Urinary bladder (tissue), 4 donors: ENCODE results near the gene SERPINA12. TPM values are rescaled to one million over a fixed set of nuclear protein-coding genes. Genes with fewer than 3 reads are reported as not detected.

Experiments
- DNase-seq: peaks from one replicate; pipeline ENCODE4 v3.0.0-alpha.2; 2015; ENCODE audit errors: extremely low spot score
- H3K27ac ChIP-seq: one replicate; pipeline ENCODE4 v1.5.1; 2013; ENCODE audit warnings: low read depth, mild to moderate bottlenecking, moderate library complexity
- H3K36me3 ChIP-seq: one replicate; pipeline ENCODE4 v1.6.1; 2013; ENCODE audit warnings: mild to moderate bottlenecking, moderate library complexity; ENCODE audit not compliant: insufficient read depth
- H3K4me1 ChIP-seq: one replicate; pipeline ENCODE4 v1.6.1; 2013; ENCODE audit warnings: mild to moderate bottlenecking, moderate library complexity; ENCODE audit not compliant: insufficient read depth
- H3K4me3 ChIP-seq: one replicate; pipeline ENCODE4 v1.5.1; 2013; ENCODE audit warnings: low read depth, low read length
- WGBS: extraction: QIAGEN DNeasy Blood & Tissue Kit; methylation state at CpG from one replicate; pipeline ENCODE4 v1.1.7; 2013; 5-methylcytosine and 5-hydroxymethylcytosine counted together
- polyA plus RNA-seq: library from polyadenylated mRNA; stranded (reverse); fragments of 200-250 nt; gene quantifications from one replicate; pipeline ENCODE4 v1.2.3, GENCODE V29; 2013
- total RNA-seq: library from RNA; depleted of rRNA; stranded (reverse); fragments of >200 nt; gene quantifications from one replicate; pipeline ENCODE4 v1.2.3, GENCODE V29; 2014
- donor health status: healthy with polysubstance abuse.
- donor health status: healthy.

The SERPINA12 gene
- total and polyA plus RNA-seq, 2 donors: not detected

DNA sequence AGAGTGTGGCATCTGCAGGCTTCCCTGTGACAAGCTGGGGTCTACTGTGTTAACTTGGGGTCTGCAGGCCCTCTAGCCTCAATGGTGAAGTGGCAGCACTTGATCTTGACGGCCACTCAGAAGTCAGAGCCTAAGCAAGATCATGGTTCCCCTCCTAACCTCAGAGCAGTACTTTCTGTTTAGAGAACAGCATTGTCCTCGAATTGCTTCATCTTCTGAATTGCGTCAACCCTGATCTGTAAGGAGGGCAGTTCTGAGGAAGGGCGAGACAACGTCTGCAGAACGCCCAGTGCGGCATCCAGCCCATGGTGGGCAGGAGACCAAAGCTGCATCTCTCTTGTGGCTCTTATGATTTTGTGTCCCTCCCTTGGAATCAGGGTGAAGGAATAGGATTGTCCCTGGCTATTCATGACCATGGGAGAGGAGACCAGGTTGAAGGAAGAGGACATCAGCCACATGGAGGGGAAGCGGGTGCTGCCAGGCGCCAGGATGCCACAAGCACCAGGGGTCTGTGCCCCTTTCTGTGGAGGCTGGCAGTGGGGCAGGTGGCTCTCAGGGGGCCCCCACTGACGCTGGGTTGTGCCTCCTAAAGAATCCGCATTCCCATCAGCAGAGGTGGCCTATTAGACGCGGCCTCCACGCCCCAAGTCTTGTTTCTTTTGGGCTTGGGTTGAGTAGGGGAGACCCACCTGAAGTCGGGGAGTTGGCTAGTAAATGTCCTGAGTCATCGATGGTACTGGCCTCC is 35.4 kb downstream of the SERPINA12 start:
- 88% methylated on average over 16 of the region's 16 CpGs for WGBS
- DNase-seq: no peak
- no peaks in the 10 kb centered on the region for H3K4me1 ChIP-seq
- no peak overlapping the region for H3K4me3 ChIP-seq
- no peak overlapping the region for H3K27ac ChIP-seq
- H3K36me3 ChIP-seq: no peaks in the 10 kb centered on the region

DNA sequence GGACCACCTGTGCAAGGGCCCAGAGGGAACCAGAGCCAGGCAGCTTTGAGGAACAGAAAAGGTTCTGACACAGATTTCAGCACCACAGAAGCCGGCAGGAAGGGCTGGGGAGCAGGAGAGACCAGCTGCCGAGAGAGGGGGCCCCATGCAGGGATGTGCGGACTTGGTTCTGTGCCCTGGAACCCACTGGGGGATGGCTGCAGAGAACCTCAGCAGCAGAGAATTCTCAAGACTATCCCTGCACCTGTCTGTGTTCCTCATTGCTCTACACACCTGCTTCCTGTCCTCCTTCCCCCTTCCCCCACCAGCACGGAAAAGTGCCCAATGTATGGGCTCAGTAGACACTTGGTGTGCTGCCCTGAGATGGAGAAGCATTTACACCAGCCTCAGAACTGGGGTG is 36.4 kb downstream of the SERPINA12 start:
- 60% methylated on average over 4 of the region's 4 CpGs for WGBS
- no peak for DNase-seq

DNA sequence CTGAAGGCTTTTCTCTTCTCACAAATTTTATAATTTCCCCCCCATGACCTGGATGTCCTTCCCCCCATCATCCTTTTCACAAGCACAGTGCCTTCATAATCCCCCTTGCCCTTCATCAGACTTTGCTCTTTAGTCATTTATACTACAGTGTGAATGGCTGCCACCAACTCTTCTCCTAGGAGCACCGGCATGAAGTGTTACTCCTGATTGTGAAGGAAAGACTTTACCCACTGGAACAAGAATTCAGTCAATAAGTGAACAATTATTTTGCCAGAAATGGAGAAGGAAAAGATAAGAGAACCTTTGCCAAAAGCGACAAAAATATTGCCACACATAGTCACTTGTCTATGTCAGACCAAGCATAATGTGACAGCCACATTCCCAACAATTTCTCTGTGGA is 38.2 kb downstream of the SERPINA12 start:
- H3K27ac ChIP-seq: no peak overlapping the region
- no peak overlapping the region for H3K4me3 ChIP-seq
- no peaks in the 10 kb centered on the region for H3K36me3 ChIP-seq
- no peaks in the 10 kb centered on the region for H3K4me1 ChIP-seq
- WGBS: 97% methylated on average over 2 of the region's 2 CpGs
- no peak for DNase-seq

More for the DNA sequence above, 36.4 kb downstream of the SERPINA12 start:
- Histone ChIP-seq H3K4me3 (no peak overlapping the region), H3K36me3 (no peaks in the 10 kb centered on the region), H3K4me1 (no peaks in the 10 kb centered on the region), H3K27ac (no peak overlapping the region)

DNA sequence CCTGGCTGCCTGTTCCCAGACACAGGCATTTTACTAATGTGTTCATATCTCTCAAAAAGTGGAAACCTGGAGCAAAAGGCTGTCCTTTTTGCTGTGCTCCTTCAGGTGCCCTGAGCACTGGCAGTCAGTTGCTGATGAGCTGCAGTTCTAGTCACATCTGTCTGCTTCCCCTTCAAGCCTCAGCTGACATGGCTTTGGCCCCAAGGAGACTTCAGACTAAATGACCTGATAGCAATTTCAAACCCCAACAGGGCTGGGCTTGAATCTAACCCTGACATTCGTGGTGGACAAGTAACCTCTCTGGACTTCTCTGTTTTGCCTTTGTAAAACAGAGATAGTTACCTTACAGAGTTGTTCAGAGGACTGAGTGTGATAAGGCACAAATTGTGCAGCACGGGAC is 39.0 kb downstream of the SERPINA12 start:
- Histone ChIP-seq H3K4me1 (no peaks in the 10 kb centered on the region), H3K27ac (no peak overlapping the region), H3K4me3 (no peak overlapping the region), H3K36me3 (no peaks in the 10 kb centered on the region)
- no peak for DNase-seq
- 66% methylated on average over 2 of the region's 2 CpGs for WGBS

DNA sequence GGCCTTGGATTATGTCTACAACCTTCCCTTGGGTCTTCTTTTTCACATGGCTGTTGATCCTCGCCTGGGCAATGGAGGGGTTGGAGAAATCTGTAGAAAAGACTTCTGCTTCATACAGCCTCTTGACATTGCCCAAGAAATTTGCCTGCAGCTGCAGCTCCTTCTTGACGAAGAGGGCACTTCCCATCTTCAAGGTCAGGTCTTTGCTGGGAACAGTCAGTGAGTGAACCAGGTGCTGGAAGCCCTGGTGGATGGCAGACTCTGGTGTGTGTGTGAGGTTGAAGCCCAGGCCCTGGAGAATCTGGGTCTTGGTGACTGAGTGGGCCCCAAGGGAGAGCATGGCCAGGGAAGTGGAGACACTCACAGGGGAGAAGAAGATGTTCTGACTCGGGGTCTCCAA is 40.0 kb downstream of the SERPINA12 start:
- DNase-seq: no peak
- WGBS: 61% methylated on average over 3 of the region's 3 CpGs
- H3K27ac ChIP-seq: no peak overlapping the region
- no peaks in the 10 kb centered on the region for H3K4me1 ChIP-seq
- no peaks in the 10 kb centered on the region for H3K36me3 ChIP-seq
- H3K4me3 ChIP-seq: no peak overlapping the region

DNA sequence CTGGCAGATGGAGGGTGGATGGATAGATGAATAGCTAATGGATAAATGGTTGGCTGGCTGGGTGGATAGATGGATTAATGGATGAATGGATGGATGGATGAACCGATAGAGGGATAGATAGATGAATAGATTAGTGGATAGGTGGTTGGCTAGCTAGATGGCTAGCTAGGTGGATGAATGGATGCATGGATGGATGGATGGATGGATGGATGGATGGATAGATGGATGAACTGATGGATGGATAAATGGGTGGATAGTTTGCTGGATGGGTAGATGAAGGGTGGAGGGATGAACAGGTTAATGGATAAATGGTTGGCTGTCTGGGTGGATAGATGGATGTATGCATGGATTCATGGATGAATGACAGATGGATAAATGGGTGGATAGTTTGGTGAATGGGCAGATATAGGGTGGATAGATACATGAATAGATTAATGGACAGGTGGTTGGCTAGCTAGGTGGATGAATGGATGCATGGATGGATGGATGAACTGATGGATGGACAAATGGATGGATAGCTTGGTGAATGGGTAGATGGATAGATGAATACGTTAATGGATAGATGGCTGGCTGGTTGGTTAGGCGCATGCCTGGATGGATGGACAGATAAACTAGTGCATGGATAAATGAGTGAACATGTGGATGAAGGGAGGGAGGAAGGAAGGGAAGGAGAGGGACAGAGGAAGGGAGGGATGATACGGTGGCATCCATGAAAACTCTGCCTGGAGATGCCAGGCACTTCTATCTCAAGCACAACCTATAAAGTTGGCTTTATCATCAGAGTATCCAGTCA is 41.3 kb downstream of the SERPINA12 start:
- no peak for DNase-seq
- Histone ChIP-seq H3K4me3 (no peak overlapping the region), H3K4me1 (no peaks in the 10 kb centered on the region), H3K27ac (no peak overlapping the region), H3K36me3 (no peaks in the 10 kb centered on the region)
- 86% methylated on average over 4 of the region's 4 CpGs for WGBS

DNA sequence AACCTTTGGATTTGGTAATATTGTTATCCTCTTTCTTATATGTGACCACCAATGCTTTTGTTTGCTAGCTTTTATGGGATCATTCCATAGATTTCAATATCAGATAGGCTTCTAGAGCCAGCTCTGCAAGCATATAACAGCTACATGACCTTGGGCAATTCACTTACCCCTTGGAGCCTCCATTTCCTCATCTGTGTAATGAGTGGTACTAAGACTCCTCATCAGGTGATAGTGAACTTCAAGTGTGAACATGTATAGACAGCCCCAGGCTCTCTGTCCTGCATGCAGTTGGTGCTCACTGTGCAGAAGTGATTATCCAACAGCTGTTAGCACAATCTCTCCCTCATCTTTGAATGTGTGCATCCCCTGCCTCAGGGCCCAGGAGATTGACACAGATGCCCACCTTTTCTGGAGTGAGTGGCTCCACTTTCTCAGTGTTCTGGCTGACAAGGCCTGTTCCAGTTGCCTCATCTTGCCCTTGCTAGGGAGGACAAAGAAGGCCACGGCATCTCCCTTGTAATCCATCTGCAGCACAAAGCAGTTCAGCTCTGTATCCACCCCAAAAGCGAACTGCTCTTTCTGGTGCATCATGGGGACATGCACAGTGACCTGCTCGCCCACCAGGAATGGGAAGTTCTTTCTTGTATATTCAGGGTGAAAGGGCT is 42.4 kb downstream of the SERPINA12 start:
- Histone ChIP-seq H3K36me3 (no peaks in the 10 kb centered on the region), H3K27ac (no peak overlapping the region), H3K4me3 (no peak overlapping the region), H3K4me1 (no peaks in the 10 kb centered on the region)
- WGBS: 65% methylated on average over 3 of the region's 3 CpGs
- no peak for DNase-seq

DNA sequence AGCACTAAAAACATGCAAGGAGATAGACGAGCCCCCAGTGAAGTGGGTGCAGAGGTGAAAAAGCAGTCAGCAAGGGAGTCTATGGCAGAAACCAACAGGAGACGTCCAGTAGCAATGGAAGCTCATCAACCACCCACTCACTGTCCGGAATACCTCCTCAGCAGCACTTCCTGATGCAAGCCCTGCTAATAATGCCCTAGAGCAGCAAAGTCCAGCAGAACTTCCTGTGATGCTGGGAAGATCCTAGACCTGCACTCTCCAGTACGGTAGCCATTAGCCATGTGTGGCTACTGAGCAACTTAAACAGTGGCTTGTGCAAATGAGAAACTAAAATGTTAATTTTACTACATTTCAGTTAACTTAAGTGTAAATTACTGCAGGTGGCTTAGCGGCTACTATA is 44.2 kb downstream of the SERPINA12 start:
- WGBS: 84% methylated on average over 5 of the region's 5 CpGs
- no peaks in the 10 kb centered on the region for H3K36me3 ChIP-seq

DNA sequence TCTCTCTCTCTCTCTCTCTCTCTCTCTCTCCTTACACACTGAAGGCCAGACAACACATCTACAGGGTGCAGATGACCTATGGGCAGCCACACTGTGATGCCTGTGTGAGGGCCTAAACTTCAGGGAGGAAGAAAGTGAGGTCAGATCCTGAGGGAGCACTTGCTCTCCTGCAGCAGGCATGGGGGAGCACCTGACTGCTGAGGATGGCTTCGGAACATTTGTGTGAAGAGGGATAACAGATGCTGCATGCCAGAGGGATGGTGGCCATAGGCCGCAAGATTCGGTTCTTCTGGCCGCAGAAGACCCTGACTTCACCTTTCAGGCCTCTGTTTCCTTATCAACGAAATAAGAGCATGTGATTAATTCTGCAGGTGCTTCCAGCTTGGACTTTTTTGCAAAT is 45.0 kb downstream of the SERPINA12 start:
- no peak overlapping the region for H3K27ac ChIP-seq
- H3K4me3 ChIP-seq: no peak overlapping the region
- H3K4me1 ChIP-seq: no peaks in the 10 kb centered on the region
- no peak for DNase-seq
- H3K36me3 ChIP-seq: no peaks in the 10 kb centered on the region
- 88% methylated on average over 5 of the region's 5 CpGs for WGBS

More for the DNA sequence above, 44.2 kb downstream of the SERPINA12 start:
- Histone ChIP-seq H3K4me3 (no peak overlapping the region), H3K4me1 (no peaks in the 10 kb centered on the region), H3K27ac (no peak overlapping the region)
- no peak for DNase-seq

DNA sequence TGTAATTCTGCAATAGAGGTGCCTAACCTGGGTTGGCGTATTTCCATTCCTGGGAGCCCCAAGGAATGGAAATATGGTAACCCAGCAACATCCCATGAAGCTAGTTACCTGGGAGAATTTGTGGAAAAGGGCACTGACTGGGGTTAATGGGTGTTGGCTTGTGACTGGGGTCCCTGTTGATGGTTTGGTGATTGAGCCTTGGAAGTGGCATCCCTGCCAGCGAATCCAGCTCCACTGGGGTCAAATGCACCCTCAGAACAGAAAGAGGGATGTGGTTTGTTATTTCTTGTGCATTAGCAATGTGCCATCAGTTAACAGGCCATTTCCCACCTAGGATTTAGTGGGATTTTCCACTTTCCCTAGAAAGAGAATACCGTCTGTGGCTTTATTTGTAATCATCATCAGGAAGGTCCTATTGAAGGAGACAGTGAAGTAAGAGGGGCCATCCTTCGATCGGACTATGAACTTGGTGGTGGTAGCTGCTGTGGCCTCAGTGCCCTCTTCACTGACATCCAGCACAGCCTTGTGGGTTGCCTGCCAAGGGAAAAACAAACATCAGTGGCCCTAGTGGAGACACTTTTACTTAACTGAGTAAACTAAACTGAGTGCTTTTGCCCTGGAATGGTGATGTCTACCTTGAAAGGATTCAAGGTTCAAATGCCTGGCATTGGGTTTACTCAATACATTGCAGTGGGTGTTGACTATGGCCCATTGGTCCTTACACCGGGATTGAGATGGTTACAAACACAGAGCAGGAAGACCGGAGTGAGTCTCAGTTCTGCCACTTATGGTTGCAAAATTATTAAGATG is 46.3 kb downstream of the SERPINA12 start:
- 88% methylated on average over 7 of the region's 7 CpGs for WGBS
- DNase-seq: no peak
- Histone ChIP-seq H3K27ac (no peak overlapping the region), H3K4me3 (no peak overlapping the region), H3K36me3 (no peaks in the 10 kb centered on the region), H3K4me1 (no peaks in the 10 kb centered on the region)

DNA sequence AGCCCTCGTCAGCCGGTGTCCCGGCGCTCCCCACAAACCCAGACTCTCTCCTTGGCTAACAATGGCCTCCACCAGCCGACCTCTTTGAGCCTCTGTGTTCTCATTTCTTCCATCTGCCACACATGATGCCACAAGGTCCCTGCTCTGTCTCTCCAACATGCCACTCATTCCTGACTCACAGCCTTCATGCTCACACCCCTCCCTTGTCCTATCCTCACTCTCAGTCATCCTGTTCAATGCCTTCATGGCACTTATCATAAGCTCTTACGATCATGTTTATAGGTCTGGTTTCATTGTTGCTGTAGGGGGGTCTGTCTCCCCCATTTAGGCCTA is 47.1 kb downstream of the SERPINA12 start:
- no peak for DNase-seq
- 84% methylated on average over 6 of the region's 6 CpGs for WGBS
- Histone ChIP-seq H3K36me3 (no peaks in the 10 kb centered on the region), H3K27ac (no peak overlapping the region), H3K4me3 (no peak overlapping the region), H3K4me1 (no peaks in the 10 kb centered on the region)

DNA sequence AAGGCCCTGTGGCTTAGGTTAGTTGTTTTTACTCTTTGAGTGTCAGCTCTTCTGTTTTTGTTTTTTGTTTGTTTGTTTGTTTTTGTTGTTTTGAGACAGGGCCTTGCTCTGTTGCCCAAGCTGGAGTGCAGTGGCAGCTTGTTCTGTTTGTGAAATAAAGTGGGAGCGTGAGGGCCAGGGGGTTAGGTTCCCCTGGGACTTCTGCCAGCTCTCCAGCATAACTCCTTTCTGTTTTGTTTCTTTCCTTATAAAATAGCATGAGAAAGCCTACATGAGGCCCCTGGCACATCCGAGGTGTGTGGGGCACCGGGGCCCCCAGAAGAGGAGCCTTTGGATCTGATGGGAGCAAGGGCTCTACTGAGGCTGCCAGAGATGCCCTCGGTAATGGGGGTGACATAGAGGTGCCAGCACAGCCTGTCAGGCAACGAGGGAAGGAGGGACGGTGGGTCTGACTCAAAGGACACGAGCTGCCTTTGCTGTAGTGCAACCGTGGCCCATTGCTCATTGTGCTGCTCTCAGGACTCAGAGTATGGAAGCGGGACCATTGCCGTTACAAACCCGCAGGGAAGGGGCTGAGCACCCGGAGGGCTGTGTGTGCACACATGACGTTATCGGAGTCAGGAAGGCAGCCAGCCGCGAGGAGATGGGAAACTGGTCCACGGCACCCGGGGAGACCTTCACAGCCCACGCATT is 47.6 kb downstream of the SERPINA12 start:
- Histone ChIP-seq H3K27ac (no peak overlapping the region), H3K36me3 (no peaks in the 10 kb centered on the region), H3K4me3 (no peak overlapping the region), H3K4me1 (no peaks in the 10 kb centered on the region)
- DNase-seq: no peak
- 73% methylated on average over 19 of the region's 19 CpGs for WGBS
